Thyroid gland (tissue), 4 donors: ENCODE measurements around the gene WRAP73.

Experiments used
- CTCF ChIP-seq, 6 experiments: fragments of 200-600 bp in 3 of 6; fragments of 450-650 bp in 3 of 6; sonication (generic) in 3 of 6; IDR thresholded peaks; one replicate each; pipeline ENCODE4 v1.5.1; 2016 to 2019; ENCODE audit warnings: antibody characterized with exemption in 6 of 6, mild to moderate bottlenecking in 2 of 6, inconsistent platforms in 1 of 6, moderate library complexity in 1 of 6
- POLR2A ChIP-seq, 2 donors: fragments of 450-650 bp; IDR thresholded peaks; one replicate each; pipeline ENCODE4 v1.6.1; 2017; ENCODE audit warnings: antibody characterized with exemption in 2 of 2, mild to moderate bottlenecking in 2 of 2, moderate library complexity in 1 of 2

GRCh38 chr1:3660704-3661103, 10.8 kb upstream of the WRAP73 start:
- TF ChIP-seq CTCF (IDR thresholded peaks at IDR 0.05) (no peak), POLR2A (IDR thresholded peaks at IDR 0.05) (no peak)
